T-helper 1 cell treated with Interleukin-12 subunit alpha and Interleukin-12 subunit beta and Interleukin-4 antibody, amounts not matched to agents 30 ng/mL and 1 ng/mL, for 36 hours (primary cell): ENCODE data around the gene DCHS1. TPM values are rescaled to one million over a fixed set of nuclear protein-coding genes. Genes with fewer than 3 reads are reported as not detected.

ENCODE experiments used
- intact Hi-C: fragments of 100-400 bp; cut with micrococcal nuclease; formaldehyde crosslinking; loops from one replicate; pipeline ENCODE4 v1.15.1; 2024
- total RNA-seq: library from RNA; stranded (reverse); gene quantifications from 2 replicates; pipeline ENCODE4 v1.2.3, GENCODE V29; 2022

Gene DCHS1
- total RNA-seq, 1 donor from 2014 or later, result 0.37 TPM

- intact Hi-C loops, result no loop called here
Measured at GRCh38 chr11:6629892-6630631, 25.5 kb downstream of the DCHS1 start.

GRCh38 chr11:6629573-6629891 lies 26.1 kb downstream of the DCHS1 start:
- intact Hi-C loops, result no loop called here

GRCh38 chr11:6628526-6628925 lies 27.1 kb downstream of the DCHS1 start:
- intact Hi-C loops, result no loop called here

GRCh38 chr11:6627762-6628241 lies 27.8 kb downstream of the DCHS1 start:
- intact Hi-C loops, result loop anchor here (1.0 kb wide), 5 partner anchors 9 to 209 kb away; partner anchors contain the start of genes APBB1, MRPL17, TAF10 and TPP1

- intact Hi-C loops, result loop anchor here (1.0 kb wide), 5 partner anchors 8 to 208 kb away; partner anchors contain the start of genes APBB1, MRPL17, TAF10 and TPP1
Measured at GRCh38 chr11:6626971-6627761, 28.4 kb downstream of the DCHS1 start.

GRCh38 chr11:6625832-6626420 lies 29.7 kb downstream of the DCHS1 start:
- intact Hi-C loops, result no loop called here

- intact Hi-C loops, result no loop called here
Measured at GRCh38 chr11:6625156-6625831, 30.3 kb downstream of the DCHS1 start.

GRCh38 chr11:6623391-6624363 lies 31.9 kb downstream of the DCHS1 start:
- intact Hi-C loops, result no loop called here

- intact Hi-C loops, result no loop called here
Measured at GRCh38 chr11:6622261-6623171, 33.1 kb downstream of the DCHS1 start.

- intact Hi-C loops, result no loop called here
Measured at GRCh38 chr11:6621711-6622211, 33.8 kb downstream of the DCHS1 start.

GRCh38 chr11:6620636-6621035 lies 35.0 kb downstream of the DCHS1 start:
- intact Hi-C loops, result no loop called here

GRCh38 chr11:6619004-6619745 lies 36.4 kb downstream of the DCHS1 start, which contains the start of gene TPP1:
Gene TPP1, minus strand, starts transcription at chr11:6619422. Its CDS starts 22 bp downstream, at chr11:6619400.
- intact Hi-C loops, result loop anchor here (1.0 to 10.0 kb wide), 11 partner anchors 8 to 994 kb away; partner anchors contain the start of genes ARFIP2, ILK, MRPL17 and PPFIBP2

GRCh38 chr11:6618117-6619003 lies 37.2 kb downstream of the DCHS1 start:
- intact Hi-C loops, result loop anchor here (1.0 to 10.0 kb wide), 11 partner anchors 7 to 994 kb away; partner anchors contain the start of genes ARFIP2, ILK, MRPL17 and PPFIBP2

- intact Hi-C loops, result loop anchor here (10.0 kb wide), 1 partner anchor 993 kb away; the partner anchor contains the start of gene TRIM34
Measured at GRCh38 chr11:6617315-6617781, 38.3 kb downstream of the DCHS1 start.

- intact Hi-C loops, result loop anchor here (10.0 kb wide), 1 partner anchor 992 kb away; the partner anchor contains the start of gene TRIM34
Measured at GRCh38 chr11:6616596-6617250, 38.9 kb downstream of the DCHS1 start.
